Transverse colon (tissue), 4 donors: ENCODE data around the gene SLC7A9. TPM values are rescaled to one million over a fixed set of nuclear protein-coding genes. Genes with fewer than 3 reads are reported as not detected.
"Not testable (repeated sequence)": the region's sequence is repeated elsewhere in the genome, so short reads cannot be mapped to it uniquely, and the experiment has no call there.

Experiments
- DNase-seq: peaks from one replicate; pipeline ENCODE4 v3.0.0-alpha.2; 2019
- H3K27ac ChIP-seq, 4 donors: fragments of 200-600 bp; sonication (generic); 2 replicates each; pipeline ENCODE4 v1.5.1; 2016 to 2018; ENCODE audit warnings: inconsistent platforms in 4 of 4
- H3K27me3 ChIP-seq: fragments of 200-600 bp; sonication (generic); 2 replicates; pipeline ENCODE4 v1.5.1; 2017; ENCODE audit warnings: inconsistent platforms
- H3K36me3 ChIP-seq, 4 donors: fragments of 200-600 bp; sonication (generic); 2 replicates each; pipeline ENCODE4 v1.5.1; 2017 to 2019; ENCODE audit warnings: inconsistent platforms in 4 of 4
- H3K4me1 ChIP-seq, 4 donors: fragments of 200-600 bp; sonication (generic); 2 replicates each; pipeline ENCODE4 v1.5.1; 2017 to 2020; ENCODE audit warnings: inconsistent platforms in 4 of 4
- H3K4me3 ChIP-seq, 4 donors: fragments of 200-600 bp; sonication (generic); 1 replicate in 1 of 4; 2 replicates in 3 of 4; pipeline versions ENCODE4 v1.5.1 to v1.6.1; 2017 to 2019; ENCODE audit warnings: inconsistent platforms in 4 of 4
- H3K9me3 ChIP-seq, 2 donors: fragments of 200-600 bp; sonication (generic); 2 replicates each; pipeline ENCODE4 v1.5.1; 2017 to 2019; ENCODE audit warnings: inconsistent platforms in 2 of 2
- CTCF ChIP-seq, 5 experiments: fragments of 200-600 bp in 3 of 5; fragments of 450-650 bp in 2 of 5; sonication (generic) in 3 of 5; IDR thresholded peaks; 1 replicate in 2 of 5; 2 replicates in 3 of 5; pipeline ENCODE4 v1.5.1; 2016 to 2017; ENCODE audit warnings: antibody characterized with exemption in 5 of 5, inconsistent platforms in 3 of 5, mild to moderate bottlenecking in 2 of 5, moderate library complexity in 1 of 5
- EP300 ChIP-seq: sonication (generic); formaldehyde crosslinking; IDR thresholded peaks from one replicate; pipeline ENCODE4 v1.6.1; 2017; ENCODE audit warnings: antibody characterized with exemption, low read depth
- POLR2A ChIP-seq: fragments of 450-650 bp; IDR thresholded peaks from one replicate; pipeline ENCODE4 v1.6.1; 2016; ENCODE audit warnings: antibody characterized with exemption, mild to moderate bottlenecking, moderate library complexity
- POLR2AphosphoS5 ChIP-seq, 3 donors: sonication (generic); formaldehyde crosslinking; IDR thresholded peaks; one replicate each; pipeline ENCODE4 v1.6.1; 2016; ENCODE audit warnings: antibody characterized with exemption in 3 of 3
- WGBS, 2 donors: methylation state at CpG; one replicate each; pipeline ENCODE4 v1.1.5; 2018; ENCODE audit warnings: low coverage in 1 of 2; 5-methylcytosine and 5-hydroxymethylcytosine counted together
- in situ Hi-C, 4 donors: fragments of 200-750 bp; cut with MboI; loops; one replicate each; pipeline versions ENCODE4 v1.15.0 to v1.15.1; 2017; ENCODE audit warnings: low sequenced_read_pairs in 3 of 4, low pct_ligation_motif_present in 1 of 4, low pct_unique_long_range_greater_than_20kb in 1 of 4
- intact Hi-C: fragments of 100-400 bp; cut with DNase I; formaldehyde crosslinking; loops from one replicate; pipeline ENCODE4 v1.15.1; 2023; ENCODE audit warnings: low total_unique reads
- total RNA-seq, 4 donors: library from RNA; depleted of rRNA; stranded (reverse); fragments of >200 nt; gene quantifications; one replicate each; pipeline ENCODE4 v1.1.0, GENCODE V29; 2016

SLC7A9 gene
- total RNA-seq, 4 donors from 2014 or later, result 2.5 to 11.2 TPM; not detected in 2

- Histone ChIP-seq H3K36me3 (no peaks in the 10 kb centered on the region), H3K9me3 (no peaks in the 10 kb centered on the region), H3K4me1 (peaks cover 0 to 29% (median 10%) of the 10 kb centered on the region in 4 donors), H3K4me3 (no peak overlapping the region), H3K27me3 (peaks cover 8% of the 10 kb centered on the region), H3K27ac (no peak overlapping the region)
- in situ Hi-C loops (no loop called here), intact Hi-C loops (no loop called here)
- DNase-seq, result no peak
- TF ChIP-seq EP300 (no peak), POLR2AphosphoS5 (IDR thresholded peaks at IDR 0.05) (no peak), CTCF (IDR thresholded peaks at IDR 0.05) (no peak), POLR2A (no peak)
- 60 to 66% methylated on average over 2 to 3 of the region's 3 CpGs for WGBS, 2 donors
Measured at GRCh38 chr19:32872391-32872790, 2.8 kb upstream of the SLC7A9 start.

- in situ Hi-C loops (no loop called here), intact Hi-C loops (no loop called here)
- Histone ChIP-seq H3K4me1 (peaks cover 0 to 17% (median 5%) of the 10 kb centered on the region in 4 donors), H3K4me3 (no peak overlapping the region), H3K27ac (no peak overlapping the region), H3K27me3 (peaks cover 8% of the 10 kb centered on the region), H3K36me3 (no peaks in the 10 kb centered on the region), H3K9me3 (no peaks in the 10 kb centered on the region)
- DNase-seq, result no peak
- TF ChIP-seq POLR2AphosphoS5 (IDR thresholded peaks at IDR 0.05) (no peak), CTCF (IDR thresholded peaks at IDR 0.05) (no peak), EP300 (no peak), POLR2A (no peak)
- WGBS, 2 donors, result 64% methylated on average over 12 of the region's 12 CpGs; no CpG with 5 or more reads in 1 of the 2 donors
Measured at GRCh38 chr19:32870981-32871451, 1.4 kb upstream of the SLC7A9 start.

- H3K4me3 ChIP-seq, result no peak overlapping the region
- no peaks in the 10 kb centered on the region for H3K9me3 ChIP-seq
- TF ChIP-seq CTCF (IDR thresholded peaks at IDR 0.05), result no peak
- TF ChIP-seq POLR2AphosphoS5 (IDR thresholded peaks at IDR 0.05), result no peak
- TF ChIP-seq POLR2A, result no peak
- TF ChIP-seq EP300, result no peak
- WGBS, 2 donors, result 62 to 82% methylated on average over 3 to 18 of the region's 18 CpGs
- intact Hi-C loops, result no loop called here
- no peak for DNase-seq
- in situ Hi-C loops, result no loop called here
- H3K27ac ChIP-seq, result no peak overlapping the region
- peaks cover 0 to 16% (median 5%) of the 10 kb centered on the region in 4 donors for H3K4me1 ChIP-seq
- peaks cover 8% of the 10 kb centered on the region for H3K27me3 ChIP-seq
- no peaks in the 10 kb centered on the region for H3K36me3 ChIP-seq
Measured at GRCh38 chr19:32869966-32870573, 503 bp upstream of the SLC7A9 start.

GRCh38 chr19:32868206-32868950, 1.2 kb downstream of the SLC7A9 start:
- in situ Hi-C loops (no loop called here), intact Hi-C loops (no loop called here)
- no peak for DNase-seq
- Histone ChIP-seq H3K9me3 (no peaks in the 10 kb centered on the region), H3K36me3 (no peaks in the 10 kb centered on the region), H3K27ac (no peak overlapping the region), H3K27me3 (peaks cover 14% of the 10 kb centered on the region), H3K4me3 (no peak overlapping the region), H3K4me1 (peaks cover 0 to 9% (median 2%) of the 10 kb centered on the region in 4 donors)
- 84 to 85% methylated on average over 5 to 19 of the region's 19 CpGs for WGBS, 2 donors
- TF ChIP-seq EP300 (no peak), POLR2A (no peak), POLR2AphosphoS5 (IDR thresholded peaks at IDR 0.05) (no peak)

GRCh38 chr19:32867436-32867835, 2.1 kb downstream of the SLC7A9 start:
- H3K4me1 ChIP-seq, in situ Hi-C loops, H3K9me3 ChIP-seq, DNase-seq, H3K4me3 ChIP-seq, intact Hi-C loops, H3K36me3 ChIP-seq, H3K27ac ChIP-seq: not testable (repeated sequence)
- peaks cover 14% of the 10 kb centered on the region for H3K27me3 ChIP-seq
- WGBS, 2 donors, result 80 to 97% methylated on average over 1 to 9 of the region's 9 CpGs
